OCI-LY3 (cell line): ENCODE results near the gene TXNL1.

ENCODE experiments used
- H2AFZ ChIP-seq: fragments of 200-600, 300-600 bp; shearing (Covaris generic); 2 replicates; pipeline ENCODE4 v1.6.0; 2014; ENCODE audit warnings: antibody characterized with exemption, low read depth, low read length
- H3K27ac ChIP-seq: fragments of 200-600, 300-600 bp; sonication (generic); 2 replicates; pipeline ENCODE4 v1.5.1; 2014; ENCODE audit warnings: mild to moderate bottlenecking, low read length, moderate library complexity, mixed read lengths
- H3K27me3 ChIP-seq: fragments of 200-600, 300-600 bp; sonication (generic); 2 replicates; pipeline ENCODE4 v1.6.1; 2014; ENCODE audit warnings: low read depth, low read length, mixed read lengths
- H3K36me3 ChIP-seq: fragments of 200-600, 300-600 bp; sonication (generic); replicated peaks from 2 replicates; pipeline ENCODE3; 2014; ENCODE audit warnings: low read depth, low read length, mixed read lengths
- H3K4me1 ChIP-seq: fragments of 300-600, 200-600 bp; sonication (generic); 2 replicates; pipeline ENCODE4 v1.6.1; 2014; ENCODE audit warnings: low read length, mixed read lengths
- H3K4me2 ChIP-seq: fragments of 200-600, 300-600 bp; sonication (generic); 2 replicates; pipeline ENCODE4 v1.6.1; 2014; ENCODE audit warnings: low read length, mixed read lengths
- H3K4me3 ChIP-seq: fragments of 300-600, 200-600 bp; sonication (generic); 2 replicates; pipeline ENCODE4 v1.5.1; 2014; ENCODE audit warnings: antibody characterized with exemption, mild to moderate bottlenecking, low read length, moderate library complexity
- H3K79me2 ChIP-seq: fragments of 300-600, 200-600 bp; shearing (Covaris generic); 2 replicates; pipeline ENCODE4 v1.6.1; 2014; ENCODE audit warnings: mild to moderate bottlenecking, low read length, mixed read lengths
- H3K9ac ChIP-seq: fragments of 300-600, 200-600 bp; shearing (Covaris generic); 2 replicates; pipeline ENCODE4 v1.6.0; 2014; ENCODE audit warnings: mild to moderate bottlenecking, low read length, moderate library complexity
- H3K9me3 ChIP-seq: fragments of 200-600, 300-600 bp; shearing (Covaris generic); 2 replicates; pipeline ENCODE4 v1.6.1; 2014; ENCODE audit warnings: low read length, mixed read lengths; ENCODE audit not compliant: insufficient read depth
- H4K20me1 ChIP-seq: fragments of 200-600, 300-600 bp; sonication (generic); 2 replicates; pipeline ENCODE4 v1.6.1; 2016; ENCODE audit warnings: low read length, mixed read lengths; ENCODE audit not compliant: insufficient read depth
- EZH2phosphoT487 ChIP-seq: fragments of 200-600 bp; shearing (Covaris generic); IDR thresholded peaks from 2 replicates; pipeline ENCODE4 v1.6.1; 2018; ENCODE audit warnings: antibody characterized with exemption, mixed run types, low read depth
- TF ChIP-seq, protein P1 (sequence below): fragments of 200-600, 300-600 bp; sonication (generic); IDR thresholded peaks from 2 replicates; pipeline ENCODE4 v1.5.1; 2014; ENCODE audit warnings: antibody characterized with exemption, low read length, low read depth

TXNL1 gene

DNA sequence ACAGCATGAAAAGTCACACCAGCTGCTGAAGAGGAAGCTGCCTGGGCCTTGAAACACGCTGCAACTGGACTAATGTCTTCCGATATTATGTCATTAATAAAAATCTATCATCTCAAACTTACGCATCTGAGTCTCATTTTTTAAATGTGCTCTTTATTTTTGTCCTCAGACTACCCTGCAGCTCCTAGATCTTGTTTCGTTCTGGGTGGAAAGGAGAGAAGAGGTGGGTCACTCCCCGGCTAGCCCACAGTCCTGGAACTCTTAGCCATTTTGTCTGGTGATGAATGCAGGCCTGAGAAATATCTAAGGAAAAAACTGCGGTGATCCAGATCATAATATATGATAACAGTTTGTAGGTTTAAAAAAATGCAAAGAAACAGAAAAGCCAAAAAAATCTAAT is 73.3 kb downstream of the TXNL1 start:
- Histone ChIP-seq H3K4me3 (no peak overlapping the region), H3K9me3 (no peaks in the 10 kb centered on the region), H3K27ac (no peak overlapping the region), H3K79me2 (no peaks in the 10 kb centered on the region), H3K4me1 (peaks cover 47% of the 10 kb centered on the region), H2AFZ (no peak overlapping the region), H4K20me1 (no peaks in the 10 kb centered on the region), H3K36me3 (no peaks in the 10 kb centered on the region), H3K9ac (no peak overlapping the region), H3K27me3 (peaks cover 10% of the 10 kb centered on the region), H3K4me2 (no peak overlapping the region)
- TF ChIP-seq, protein P1, sequence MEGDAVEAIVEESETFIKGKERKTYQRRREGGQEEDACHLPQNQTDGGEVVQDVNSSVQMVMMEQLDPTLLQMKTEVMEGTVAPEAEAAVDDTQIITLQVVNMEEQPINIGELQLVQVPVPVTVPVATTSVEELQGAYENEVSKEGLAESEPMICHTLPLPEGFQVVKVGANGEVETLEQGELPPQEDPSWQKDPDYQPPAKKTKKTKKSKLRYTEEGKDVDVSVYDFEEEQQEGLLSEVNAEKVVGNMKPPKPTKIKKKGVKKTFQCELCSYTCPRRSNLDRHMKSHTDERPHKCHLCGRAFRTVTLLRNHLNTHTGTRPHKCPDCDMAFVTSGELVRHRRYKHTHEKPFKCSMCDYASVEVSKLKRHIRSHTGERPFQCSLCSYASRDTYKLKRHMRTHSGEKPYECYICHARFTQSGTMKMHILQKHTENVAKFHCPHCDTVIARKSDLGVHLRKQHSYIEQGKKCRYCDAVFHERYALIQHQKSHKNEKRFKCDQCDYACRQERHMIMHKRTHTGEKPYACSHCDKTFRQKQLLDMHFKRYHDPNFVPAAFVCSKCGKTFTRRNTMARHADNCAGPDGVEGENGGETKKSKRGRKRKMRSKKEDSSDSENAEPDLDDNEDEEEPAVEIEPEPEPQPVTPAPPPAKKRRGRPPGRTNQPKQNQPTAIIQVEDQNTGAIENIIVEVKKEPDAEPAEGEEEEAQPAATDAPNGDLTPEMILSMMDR = no peak
- no peak for TF ChIP-seq EZH2phosphoT487

DNA sequence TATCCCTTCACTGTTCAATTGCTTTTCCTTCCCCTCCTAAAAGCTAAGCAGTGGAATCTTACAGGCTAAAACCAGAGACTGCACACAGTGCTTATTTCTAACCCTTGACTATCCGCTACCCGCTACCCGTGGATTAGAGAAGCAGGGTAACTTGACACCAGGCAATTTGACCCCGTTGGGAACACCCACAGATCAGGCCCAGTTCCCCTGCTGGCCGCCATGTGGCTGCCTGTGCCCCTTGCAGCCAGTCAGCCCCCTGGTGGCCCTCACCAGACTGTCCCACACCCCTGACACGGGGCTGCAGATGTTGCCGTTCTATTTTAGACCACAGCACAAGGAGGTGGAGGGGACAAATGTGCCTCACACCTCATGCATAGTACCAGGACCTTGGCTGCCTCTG is 74.8 kb downstream of the TXNL1 start:
- H4K20me1 ChIP-seq = no peaks in the 10 kb centered on the region
- H3K9ac ChIP-seq = no peak overlapping the region
- H3K4me1 ChIP-seq = peaks cover 45% of the 10 kb centered on the region
- H3K79me2 ChIP-seq = no peaks in the 10 kb centered on the region
- H2AFZ ChIP-seq = peak overlapping the region; percentile 18; the same call in 1 of the 2 replicates
- H3K4me3 ChIP-seq = no peak overlapping the region
- H3K27me3 ChIP-seq = peaks cover 17% of the 10 kb centered on the region
- no peaks in the 10 kb centered on the region for H3K9me3 ChIP-seq
- H3K4me2 ChIP-seq = no peak overlapping the region
- no peaks in the 10 kb centered on the region for H3K36me3 ChIP-seq
- H3K27ac ChIP-seq = no peak overlapping the region
- TF ChIP-seq, protein P1 = peak; percentile 81
- TF ChIP-seq EZH2phosphoT487 = no peak

DNA sequence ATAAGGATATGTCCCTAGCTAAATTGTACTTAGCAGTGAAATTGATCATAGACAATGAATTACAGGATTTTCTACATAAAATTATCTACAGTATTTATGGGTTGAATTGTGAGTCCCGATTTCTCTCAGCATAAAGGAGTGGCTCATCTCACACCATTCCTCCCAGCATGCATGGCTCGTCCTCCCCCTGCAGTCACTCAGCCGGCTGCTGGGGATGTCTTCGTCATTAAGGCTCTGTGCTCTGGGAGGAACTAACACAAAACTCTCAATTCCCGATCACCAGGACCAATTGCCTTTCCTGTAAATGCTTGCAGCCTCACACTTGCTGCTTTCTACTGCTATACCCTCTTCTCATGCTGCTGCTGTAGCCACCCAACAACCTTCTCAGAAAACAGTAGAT is 75.9 kb downstream of the TXNL1 start:
- H3K27ac ChIP-seq = no peak overlapping the region
- H3K4me2 ChIP-seq = peak overlapping the region; percentile 29
- H3K9me3 ChIP-seq = no peaks in the 10 kb centered on the region
- peaks cover 17% of the 10 kb centered on the region for H3K27me3 ChIP-seq
- H2AFZ ChIP-seq = 0 out of 2 replicates have a peak overlapping the region, but pooled peaks have one; percentile 10
- no peaks in the 10 kb centered on the region for H3K36me3 ChIP-seq
- no peaks in the 10 kb centered on the region for H4K20me1 ChIP-seq
- no peaks in the 10 kb centered on the region for H3K79me2 ChIP-seq
- no peak overlapping the region for H3K9ac ChIP-seq
- H3K4me1 ChIP-seq = peaks cover 45% of the 10 kb centered on the region
- no peak for TF ChIP-seq EZH2phosphoT487
- TF ChIP-seq, protein P1 = no peak
- H3K4me3 ChIP-seq = no peak overlapping the region

DNA sequence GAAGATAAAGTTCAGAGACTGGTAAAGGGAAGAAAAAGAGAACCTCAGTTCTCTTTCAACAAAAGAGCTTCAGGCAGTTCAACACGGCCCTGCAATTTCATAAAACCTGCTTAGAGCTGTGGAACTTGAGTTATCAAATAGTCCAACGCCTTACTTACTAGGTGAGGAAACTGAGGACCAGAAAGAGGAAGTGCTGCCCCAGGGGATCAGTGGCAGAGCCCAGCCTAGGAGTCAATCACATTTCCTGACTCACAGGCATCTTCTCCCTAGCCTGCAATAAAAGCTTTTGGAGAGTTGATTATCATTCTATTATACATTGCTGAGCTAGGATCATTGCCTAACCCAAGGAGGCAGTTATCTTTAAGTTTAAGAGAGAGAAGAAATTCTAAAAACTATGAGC is 77.4 kb downstream of the TXNL1 start:
- peaks cover 17% of the 10 kb centered on the region for H3K27me3 ChIP-seq
- H3K27ac ChIP-seq = no peak overlapping the region
- no peaks in the 10 kb centered on the region for H4K20me1 ChIP-seq
- no peak overlapping the region for H3K4me3 ChIP-seq
- no peak for TF ChIP-seq EZH2phosphoT487
- TF ChIP-seq, protein P1 = no peak
- no peak overlapping the region for H3K9ac ChIP-seq
- H3K4me2 ChIP-seq = peak overlapping the region; percentile 27
- no peaks in the 10 kb centered on the region for H3K9me3 ChIP-seq
- no peaks in the 10 kb centered on the region for H3K79me2 ChIP-seq
- H2AFZ ChIP-seq = no peak overlapping the region
- peaks cover 45% of the 10 kb centered on the region for H3K4me1 ChIP-seq
- H3K36me3 ChIP-seq = no peaks in the 10 kb centered on the region
